Activated CD4-positive, alpha-beta T cell treated with anti-CD3 and anti-CD28 coated beads, Interleukin-2, amount 50 U/mL, for 1 hour (primary cell): ENCODE data around the gene RASGRP1.

ENCODE experiments used
- DNase-seq: peaks from one replicate; pipeline ENCODE4 v3.0.0-alpha.2; 2020

RASGRP1 gene

DNA sequence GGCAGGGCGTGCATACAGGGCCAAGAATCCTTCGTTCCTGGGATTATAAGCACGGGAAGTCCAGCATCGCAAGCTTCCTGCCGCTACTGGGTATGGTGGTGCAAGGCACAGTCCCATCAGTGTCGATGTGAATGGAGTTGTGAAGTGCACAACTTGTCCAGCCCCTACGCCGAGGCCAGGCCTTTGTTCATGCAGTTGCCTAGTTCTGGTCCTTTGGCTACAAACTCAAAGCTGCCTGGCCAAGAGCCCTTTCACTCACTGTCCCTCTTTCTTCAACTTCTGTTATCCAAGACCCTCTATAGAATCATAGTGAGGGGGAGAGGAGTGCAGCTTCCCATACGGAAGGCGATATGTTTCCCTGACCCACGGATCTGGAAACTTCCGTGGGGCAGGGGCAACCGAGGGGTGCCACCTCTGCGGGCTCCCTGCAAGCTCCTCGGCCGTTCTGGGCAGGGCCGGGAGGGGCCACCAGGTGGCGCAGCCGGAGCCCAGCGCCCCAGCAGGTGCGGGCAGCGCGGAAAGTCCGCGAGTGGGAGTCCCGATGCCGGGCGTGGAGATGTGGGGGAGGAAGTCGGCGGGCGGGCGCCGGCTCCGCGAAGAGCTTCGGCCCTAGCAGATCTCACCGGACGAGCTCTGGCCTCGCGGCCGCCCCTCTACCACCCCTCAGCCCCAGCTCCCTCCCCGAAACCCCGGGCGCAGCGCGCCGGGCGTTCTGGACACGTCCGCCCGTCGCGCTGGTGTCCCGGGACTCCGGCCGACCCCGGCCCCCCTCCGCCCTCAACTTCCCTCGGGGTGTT is 693 bp downstream of the RASGRP1 start:
- peak; percentile 87 for DNase-seq

DNA sequence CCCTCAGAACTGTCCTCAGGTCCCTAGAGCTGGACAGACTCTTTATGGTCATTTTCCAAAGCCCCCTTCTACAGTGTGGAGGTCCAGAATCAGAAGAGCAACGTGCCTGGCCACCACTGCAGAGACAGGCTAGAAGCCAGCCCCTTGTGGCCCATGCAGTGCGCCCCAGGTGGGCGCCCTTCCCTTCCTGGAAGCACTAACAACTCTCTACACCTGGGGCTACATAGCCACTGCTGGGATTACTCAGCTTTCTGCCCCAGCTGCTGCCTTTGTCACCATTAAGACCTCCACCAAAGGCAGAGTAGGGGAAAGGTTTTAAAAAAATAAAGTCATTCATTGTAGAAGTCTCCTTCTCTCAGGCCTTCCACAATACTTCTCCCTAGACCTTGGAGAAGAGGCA is 2.3 kb downstream of the RASGRP1 start:
- DNase-seq = no peak

DNA sequence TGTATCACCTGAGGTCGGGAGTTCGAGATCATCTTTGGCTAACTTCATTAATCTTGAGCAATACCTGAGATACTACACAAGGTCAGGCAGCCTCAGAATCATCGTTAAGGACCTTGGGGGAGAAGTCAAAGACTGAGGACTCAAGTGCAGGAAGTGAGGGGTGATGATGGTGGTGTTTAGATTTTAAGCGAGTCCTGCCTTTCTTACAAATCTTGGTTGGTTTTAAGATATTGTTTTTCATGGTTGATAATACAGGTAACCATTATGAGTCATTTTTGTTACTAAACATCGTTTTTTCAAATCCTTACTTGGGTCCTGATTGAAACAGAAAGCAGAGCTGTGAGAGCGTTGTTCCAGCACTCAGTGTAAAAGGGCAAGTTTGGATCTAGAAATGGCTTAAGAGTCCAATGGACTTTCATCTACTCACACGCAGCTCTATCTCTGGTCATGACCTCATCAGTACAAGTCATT is 4.1 kb downstream of the RASGRP1 start:
- no peak for DNase-seq

DNA sequence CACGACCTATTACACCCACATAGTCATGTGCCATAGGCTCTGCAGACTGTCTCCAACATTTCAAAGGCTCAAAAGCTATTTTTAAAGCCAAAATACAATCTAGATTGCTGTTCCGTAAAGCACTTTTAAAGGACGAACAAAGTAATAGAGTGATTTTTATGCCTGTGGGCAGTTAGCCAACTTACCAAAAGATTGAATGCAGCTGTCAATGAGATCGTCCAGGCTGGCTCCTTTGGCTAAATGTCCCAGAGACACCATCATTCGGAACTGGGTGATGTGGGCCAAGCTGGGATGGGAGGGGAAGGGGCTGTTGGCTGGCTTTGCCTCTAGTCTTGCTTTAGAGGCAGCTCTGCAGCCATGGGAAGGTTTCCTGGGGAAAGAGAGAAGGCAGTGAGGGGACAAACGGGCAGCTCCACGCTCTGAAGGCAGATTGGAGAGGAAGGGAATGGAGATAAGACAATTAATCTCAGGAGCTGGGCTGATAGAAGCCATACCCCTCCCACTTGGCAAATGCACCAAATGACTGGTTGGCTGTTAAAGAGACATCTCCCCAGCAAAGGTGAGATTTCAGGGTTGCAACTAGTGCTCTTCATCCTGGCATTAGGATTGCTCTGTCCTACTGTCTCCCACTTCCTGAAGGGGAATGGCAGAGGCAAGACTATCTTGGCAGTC is 4.8 kb downstream of the RASGRP1 start:
- no peak for DNase-seq

DNA sequence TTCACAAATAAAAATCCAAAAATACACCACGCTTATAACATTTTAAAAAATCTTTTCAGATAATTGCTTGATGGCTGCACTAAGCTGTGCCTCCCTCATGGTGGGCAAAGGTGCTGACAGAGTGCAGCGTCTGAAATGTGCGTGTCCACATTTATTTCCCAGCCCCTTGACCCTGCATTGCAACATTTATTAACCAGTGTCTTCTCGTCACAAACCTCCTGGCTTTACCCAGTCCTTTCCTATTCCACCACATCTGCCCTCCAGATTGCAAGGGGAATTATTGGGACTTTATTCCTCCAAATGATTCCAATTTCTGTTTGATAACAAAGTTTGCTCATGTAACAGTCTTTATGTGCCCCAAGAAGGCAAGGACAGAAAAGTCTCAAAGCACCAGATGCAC is 5.5 kb downstream of the RASGRP1 start:
- no peak for DNase-seq

DNA sequence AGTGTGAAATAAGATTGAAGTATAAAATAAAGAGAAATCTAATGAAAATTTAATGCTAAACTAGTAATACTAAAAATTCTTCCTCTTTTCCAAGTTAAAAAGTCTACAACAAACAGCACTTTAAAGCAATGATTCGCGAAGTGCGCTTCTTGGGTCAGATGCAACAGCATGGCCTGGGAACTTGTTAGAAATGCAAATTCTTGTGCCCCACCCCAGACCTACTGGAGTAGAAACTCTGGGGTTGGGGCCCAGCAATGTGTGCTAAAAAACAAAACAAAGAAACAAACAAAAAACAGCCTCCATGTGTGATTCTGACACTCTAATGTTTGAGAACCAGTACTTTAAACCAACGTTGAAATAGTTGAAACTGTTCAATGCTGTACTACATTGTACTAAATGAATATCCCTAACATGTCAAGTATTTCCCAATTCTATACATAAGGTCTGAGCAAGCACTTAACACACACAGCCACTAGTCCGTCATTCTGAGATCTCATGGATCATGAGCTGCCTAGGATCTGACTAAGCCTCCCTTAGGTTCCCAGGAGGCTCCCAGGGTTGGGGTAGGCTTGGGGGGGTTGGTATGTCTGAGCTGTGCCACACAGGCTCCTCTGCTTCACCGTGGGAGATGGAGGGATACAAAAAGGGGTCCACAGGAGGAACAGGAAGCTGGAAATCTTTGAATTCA is 6.1 kb downstream of the RASGRP1 start:
- no peak for DNase-seq

DNA sequence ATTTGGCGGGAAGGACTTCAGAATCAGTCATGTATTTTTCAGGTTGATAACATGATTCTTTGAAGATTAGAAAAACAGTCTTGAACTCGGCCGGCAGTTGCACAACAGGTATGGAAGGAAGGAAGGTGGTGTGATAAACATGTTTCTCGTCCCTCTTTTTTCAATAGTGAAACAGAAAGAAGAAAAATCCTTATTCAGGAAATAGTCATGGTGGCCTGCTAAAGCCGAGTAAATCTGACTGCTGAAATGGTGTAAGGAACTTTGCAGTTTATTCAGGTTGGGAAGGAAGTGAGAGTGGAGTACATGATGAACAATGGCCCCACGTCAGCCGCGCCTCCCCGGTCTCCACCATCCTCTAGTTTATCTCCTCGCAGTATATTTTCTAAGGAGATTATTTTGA is 6.7 kb downstream of the RASGRP1 start:
- no peak for DNase-seq

DNA sequence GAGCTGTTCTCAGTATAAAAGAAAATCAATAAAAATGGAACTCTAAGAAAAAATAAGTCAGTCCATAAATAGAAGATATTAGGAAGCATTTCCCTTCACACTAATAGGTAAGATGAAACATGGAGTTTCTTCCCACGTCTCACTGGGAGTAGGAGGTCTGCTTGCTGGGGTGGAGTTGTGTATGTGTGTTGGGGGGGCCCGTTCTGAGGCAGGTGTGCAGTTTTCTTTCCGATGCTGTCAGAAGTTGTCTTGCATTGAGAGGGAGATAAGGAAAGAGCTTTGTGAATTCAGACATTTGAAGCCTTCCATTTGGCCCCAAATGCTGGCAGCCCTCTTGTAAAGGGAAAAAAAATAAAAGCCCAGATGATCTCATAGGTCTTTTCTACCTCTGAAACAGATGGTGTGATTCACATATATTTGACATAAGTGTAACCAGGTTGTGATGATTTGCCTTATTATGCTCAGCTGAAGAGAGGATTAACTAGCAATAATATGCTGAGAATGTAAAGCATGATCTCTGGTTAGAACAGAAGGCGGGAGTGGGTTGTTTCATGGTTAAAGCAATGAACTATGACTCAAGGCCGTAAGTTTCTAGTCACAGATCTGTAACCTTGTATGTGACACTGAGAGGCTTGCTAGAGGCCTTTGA is 8.8 kb downstream of the RASGRP1 start:
- no peak for DNase-seq

DNA sequence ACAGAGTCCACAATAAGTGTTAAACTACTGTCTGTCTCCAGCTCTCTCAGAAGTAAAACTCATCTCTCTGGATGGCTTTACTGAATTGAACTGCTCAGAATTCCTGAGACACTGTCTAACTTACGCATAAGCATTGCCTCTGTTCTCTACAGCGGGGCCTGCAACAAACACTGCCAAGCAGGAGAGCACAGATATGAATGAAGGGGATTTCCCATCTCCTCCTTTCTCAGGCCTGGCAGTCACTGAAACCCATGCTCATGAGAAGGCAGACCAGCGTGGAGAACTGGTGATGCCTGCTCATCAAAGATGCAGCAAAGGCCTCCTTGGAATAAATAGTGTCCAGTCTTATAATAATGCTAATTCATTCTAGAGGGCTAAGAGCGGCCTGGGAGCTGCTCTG is 10.3 kb downstream of the RASGRP1 start:
- DNase-seq = no peak

DNA sequence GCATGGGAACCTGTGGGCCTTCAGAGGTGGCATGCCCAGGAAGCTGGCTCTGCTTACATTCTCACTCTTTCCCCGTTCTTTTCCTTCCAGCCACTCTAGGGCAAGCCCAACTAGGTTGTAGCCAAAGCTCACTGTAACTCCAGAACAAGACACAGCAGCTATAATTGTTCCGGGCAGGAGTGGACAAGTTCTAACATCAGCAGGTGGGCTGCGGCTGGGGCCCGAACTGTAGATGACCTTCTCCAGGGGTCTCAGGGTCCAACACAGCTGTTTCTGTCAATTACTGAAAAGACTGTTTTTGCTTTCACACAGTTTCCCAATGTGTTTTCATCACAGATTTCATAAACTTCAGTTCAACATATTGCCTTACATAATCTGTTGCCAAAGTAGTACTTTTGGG is 11.5 kb downstream of the RASGRP1 start:
- no peak for DNase-seq

DNA sequence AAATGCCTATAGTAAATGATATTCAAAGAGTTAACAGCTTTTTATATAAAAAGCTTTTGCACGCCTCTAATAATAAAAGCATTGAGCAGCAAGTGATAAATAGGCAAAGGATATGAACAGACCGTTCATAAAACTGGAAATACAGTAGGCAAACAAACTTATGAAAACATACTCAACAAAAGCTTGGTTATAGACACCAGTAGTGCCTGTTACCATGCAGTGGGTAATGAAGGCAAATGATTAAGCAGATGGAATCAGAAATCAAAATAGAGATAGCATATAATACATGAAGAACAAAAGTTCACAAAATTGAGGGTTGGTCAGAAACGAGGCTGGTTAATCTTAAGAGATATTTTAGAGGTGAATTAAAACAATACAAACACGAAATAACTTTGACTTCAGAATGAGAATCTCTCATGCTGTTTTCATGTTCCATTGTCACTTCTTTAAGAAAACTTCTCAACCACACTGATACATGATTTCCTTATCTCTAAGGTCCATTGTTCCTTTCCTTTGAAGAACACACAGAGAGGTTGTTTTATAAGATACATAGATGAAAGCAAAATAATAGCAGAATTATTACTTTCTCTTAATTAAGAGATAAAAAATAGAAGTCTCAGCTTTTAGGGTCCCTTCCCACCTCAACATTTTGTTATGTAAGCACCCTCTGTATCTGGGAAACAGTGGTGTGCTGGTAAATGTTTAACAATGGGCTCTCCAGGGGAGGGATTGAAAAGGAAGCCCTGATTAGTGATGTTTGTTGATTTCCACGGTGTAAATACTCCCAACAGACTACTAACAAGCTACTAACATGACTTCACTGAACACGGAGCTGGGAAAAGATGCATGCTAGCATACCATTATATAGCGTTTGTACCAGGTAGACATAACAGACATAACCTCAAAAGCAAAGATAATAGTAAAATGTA is 12.6 kb downstream of the RASGRP1 start:
- no peak for DNase-seq

DNA sequence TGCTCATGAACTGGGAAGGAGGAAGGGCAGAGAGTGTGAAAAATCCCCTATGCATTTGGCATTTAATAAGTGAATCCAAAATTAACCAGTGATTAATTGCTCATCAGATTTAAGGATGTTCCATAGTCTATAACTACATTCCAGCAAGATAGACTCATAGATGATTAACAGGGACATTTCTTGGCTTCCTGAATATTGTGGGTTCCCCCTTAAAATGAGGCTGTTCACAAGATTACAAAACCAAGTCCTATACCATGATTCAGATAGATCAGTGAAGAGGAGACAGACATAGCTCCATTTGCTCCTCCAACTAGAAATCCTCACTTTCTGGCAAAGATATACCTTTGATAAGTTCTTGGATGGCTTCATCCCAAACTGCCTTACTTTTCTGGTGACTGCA is 15.4 kb downstream of the RASGRP1 start:
- no peak for DNase-seq

DNA sequence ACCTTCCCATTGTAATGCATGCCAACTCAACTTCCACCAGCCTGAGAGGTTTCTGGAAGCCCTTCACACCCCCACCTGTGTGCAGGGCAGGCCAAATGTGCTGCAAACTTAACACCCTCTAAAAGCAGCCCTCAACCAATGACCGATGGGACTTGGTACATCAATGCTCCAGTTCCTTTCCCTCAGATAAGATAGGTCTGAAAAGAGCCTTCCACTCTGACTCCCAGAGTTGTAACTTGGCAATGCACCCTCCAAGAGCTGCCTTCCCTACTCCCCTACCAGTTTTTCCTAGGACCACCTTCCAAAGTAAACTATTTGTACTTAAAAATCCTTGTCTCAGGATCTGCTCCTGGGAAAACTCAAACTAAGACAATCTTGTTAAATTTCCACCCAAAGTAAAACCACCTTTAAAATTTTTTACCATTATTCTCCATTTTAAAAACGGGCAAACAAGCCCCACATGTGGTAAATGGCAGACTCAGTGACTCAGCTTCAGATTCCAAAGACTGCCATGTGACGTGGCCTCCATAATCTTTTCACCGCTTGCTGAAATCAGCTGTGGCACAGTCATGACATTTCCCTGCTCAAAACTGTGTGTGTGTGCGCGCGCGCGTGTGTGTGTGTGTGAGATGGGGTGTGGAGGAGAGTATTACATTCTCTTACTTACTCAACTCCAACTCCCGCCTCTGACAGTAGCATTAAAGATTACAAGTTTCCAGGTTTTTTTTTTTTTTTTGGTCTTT is 17.2 kb downstream of the RASGRP1 start:
- DNase-seq = peak; percentile 27

DNA sequence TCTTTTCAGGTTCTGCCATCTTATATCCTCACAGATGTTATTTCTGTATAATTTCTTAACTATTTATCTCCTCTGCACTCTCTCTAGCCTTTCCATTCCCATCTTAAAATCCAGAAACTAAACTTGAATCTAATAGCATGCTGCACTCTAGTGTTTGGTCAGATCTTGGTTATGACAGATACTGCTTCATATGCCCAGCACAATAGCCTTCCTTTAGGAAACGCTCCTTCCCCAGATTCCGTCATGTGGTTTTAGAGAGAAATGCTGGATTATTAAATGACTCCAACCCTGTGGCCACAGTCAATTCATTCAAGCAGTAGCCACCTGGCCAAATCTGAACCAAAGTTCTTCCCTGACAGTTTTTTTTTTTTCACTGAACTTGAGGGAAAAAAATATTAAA is 19.4 kb downstream of the RASGRP1 start:
- no peak for DNase-seq

DNA sequence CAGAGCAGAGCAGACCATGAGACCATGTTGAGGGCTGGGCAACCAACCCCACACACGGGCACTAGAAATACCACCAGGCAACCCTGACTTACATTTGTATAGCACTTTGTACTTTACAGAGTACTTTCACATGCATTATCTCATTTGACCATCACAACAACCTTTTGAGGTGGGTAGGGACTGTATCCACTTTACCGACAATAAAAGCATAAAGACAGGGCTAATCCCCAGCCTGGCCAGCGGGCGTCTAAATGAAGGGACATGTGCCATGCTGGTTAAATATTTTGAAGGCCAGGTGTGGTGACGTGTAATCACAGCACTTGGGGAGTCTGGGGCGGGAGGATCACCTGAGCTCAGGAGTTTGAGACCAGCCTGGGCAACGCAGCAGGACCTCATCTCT is 23.6 kb downstream of the RASGRP1 start:
- no peak for DNase-seq

DNA sequence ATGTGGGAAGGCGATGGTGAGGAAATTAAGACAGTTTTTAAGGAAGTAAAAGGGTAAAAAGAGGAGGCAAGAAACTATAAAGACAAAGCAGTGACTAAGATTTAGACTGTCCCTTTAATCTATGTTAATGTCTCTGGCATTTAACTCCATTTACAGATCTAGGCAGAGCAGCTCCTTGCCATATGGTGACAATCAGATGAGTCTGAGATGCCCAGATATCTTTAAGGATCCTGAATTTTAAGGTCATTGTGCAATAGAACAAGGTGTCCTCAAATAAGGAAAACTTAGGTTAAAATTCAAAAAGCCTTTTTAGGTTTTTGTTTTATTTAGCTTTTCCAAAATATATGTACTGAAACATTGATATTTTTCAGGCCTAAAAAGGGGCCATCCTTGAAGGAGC is 24.1 kb downstream of the RASGRP1 start:
- DNase-seq = no peak

DNA sequence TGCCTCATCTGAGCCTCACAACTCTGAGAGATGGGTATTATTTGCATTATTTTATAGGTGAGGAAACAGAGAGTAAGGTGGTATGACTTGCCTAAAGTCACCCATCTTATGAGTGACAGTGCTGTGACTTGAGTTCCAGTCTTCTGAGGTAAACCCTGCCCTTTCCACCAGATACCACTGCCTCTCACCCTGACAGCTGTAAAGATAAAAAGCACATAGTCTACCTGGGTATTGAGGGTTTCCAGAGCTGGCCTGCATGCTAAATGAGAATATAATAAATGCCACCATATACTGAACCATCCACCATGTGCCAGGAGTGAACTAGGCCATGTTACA is 25.6 kb downstream of the RASGRP1 start:
- DNase-seq = no peak

DNA sequence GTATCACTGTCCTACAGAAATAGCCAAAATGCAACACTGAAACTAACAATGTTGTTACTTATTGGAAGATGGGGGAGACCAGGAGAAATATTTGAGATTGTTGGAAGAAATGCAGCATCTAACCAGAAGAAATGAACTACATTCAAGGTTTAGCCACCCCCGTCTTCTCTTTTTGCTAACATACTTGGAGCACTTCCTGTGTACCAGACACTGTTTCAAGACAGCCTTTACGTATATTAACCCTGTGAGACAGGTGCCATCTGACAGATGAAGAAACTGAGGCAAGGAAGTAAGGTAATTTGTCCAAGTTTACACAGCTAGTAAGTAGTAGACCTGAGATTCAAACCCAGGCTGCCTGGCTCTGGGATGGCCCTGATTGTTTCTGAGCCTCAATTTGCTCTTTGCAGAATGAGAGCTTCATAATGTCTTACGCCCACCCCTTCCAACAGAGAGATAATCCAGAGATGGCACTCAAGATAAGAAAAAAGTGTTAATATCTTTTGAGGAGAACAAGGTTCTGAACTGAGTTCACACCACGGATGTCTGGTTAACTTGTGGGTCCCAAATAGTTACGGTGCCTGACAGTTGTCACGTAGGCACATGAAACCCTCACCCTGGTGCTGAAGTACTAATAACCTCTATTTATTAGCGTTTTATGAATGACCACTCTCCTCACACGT is 26.1 kb downstream of the RASGRP1 start:
- no peak for DNase-seq

DNA sequence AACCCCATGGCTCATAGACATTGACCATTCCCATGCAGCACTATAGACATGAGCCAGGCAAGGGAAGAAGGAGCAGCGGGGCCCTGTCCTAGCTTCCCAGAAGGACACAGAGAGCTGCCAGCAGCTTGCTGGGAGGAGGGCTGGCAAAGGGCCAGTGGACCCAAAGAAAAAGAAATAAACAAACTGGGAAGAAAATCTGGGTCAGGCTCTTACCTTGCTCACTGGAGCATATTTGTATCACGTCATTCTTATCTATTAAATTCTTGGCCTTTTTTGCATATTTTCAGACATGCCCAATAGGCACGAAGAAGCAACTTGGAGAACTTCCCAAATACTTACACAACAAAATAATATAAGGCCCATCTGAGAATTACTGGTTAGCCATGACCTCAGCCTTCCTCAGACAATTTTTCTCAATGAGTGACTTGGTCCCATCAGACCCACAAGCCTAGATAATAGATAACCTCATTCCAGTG is 28.4 kb downstream of the RASGRP1 start:
- DNase-seq = no peak

DNA sequence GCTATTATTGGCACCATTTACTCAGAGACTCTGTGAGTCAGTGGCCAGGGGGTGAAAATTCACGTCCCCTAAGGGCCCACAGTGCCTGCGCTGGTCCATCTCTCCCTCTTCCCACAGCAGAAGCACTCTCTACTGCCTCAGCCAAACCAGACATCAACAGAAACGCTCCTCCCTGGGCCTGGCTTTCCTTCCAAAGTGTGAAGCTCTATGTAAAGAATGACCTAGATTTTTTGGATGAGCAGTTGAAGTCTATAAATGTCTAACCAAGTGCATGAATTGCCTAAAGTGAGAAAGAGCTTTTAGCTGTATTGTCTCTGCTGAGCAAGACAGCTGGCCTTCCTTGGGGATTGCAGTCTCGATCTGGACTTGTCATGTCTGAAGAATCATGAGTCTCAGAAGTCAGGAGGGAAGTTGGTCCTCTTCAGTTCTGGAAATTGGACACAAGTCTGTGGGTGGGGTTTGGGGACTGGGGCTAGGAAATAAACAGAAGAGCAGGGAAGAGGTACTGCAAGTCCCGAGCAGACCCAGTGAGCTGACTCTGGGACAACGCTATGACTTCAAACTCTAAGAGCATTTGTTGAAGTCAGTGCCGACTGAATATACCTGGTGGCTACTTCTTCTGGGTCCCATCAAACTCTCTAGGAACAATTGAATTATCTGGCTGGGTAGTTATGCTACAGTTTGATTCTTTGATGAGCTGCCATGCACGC is 29.0 kb downstream of the RASGRP1 start:
- DNase-seq = no peak
